Measurements from ENCODE around the gene SYT13.

SYT13 gene

GRCh38 chr11:45285930-45286632 lies at the start of gene SYT13:
SYT13 (minus strand) TSS chr11:45286341; CDS start chr11:45286207, 134 bp downstream.
- DNase-seq, result no peak

GRCh38 chr11:45335434-45335833 lies 49.3 kb upstream of the SYT13 start:
- DNase-seq, result no peak

GRCh38 chr11:45334836-45335235 lies 48.7 kb upstream of the SYT13 start:
- DNase-seq, result no peak

- no peak for DNase-seq
These were observed 48.3 kb upstream of the SYT13 start for GRCh38 chr11:45334410-45334809.

- no peak for DNase-seq
These were observed 47.1 kb upstream of the SYT13 start for GRCh38 chr11:45333001-45333971.

- DNase-seq, result no peak
These were observed 46.3 kb upstream of the SYT13 start for GRCh38 chr11:45332276-45332934.

GRCh38 chr11:45331839-45332238 lies 45.7 kb upstream of the SYT13 start:
- DNase-seq, result no peak

GRCh38 chr11:45328726-45329125 lies 42.6 kb upstream of the SYT13 start:
- no peak for DNase-seq

- no peak for DNase-seq
These were observed 38.3 kb upstream of the SYT13 start for GRCh38 chr11:45324459-45324858.

- no peak for DNase-seq
These were observed 37.6 kb upstream of the SYT13 start for GRCh38 chr11:45323601-45324249.

- DNase-seq, result no peak
These were observed 36.9 kb upstream of the SYT13 start for GRCh38 chr11:45322891-45323600.

GRCh38 chr11:45322111-45322705 lies 36.1 kb upstream of the SYT13 start:
- DNase-seq, result no peak

GRCh38 chr11:45321669-45322068 lies 35.5 kb upstream of the SYT13 start:
- no peak for DNase-seq

GRCh38 chr11:45321031-45321595 lies 35.0 kb upstream of the SYT13 start:
- no peak for DNase-seq

GRCh38 chr11:45320371-45320770 lies 34.2 kb upstream of the SYT13 start:
- no peak for DNase-seq

GRCh38 chr11:45319077-45319476 lies 32.9 kb upstream of the SYT13 start:
- DNase-seq, result no peak

- no peak for DNase-seq
These were observed 32.4 kb upstream of the SYT13 start for GRCh38 chr11:45318516-45318915.

GRCh38 chr11:45316258-45316657 lies 30.1 kb upstream of the SYT13 start:
- no peak for DNase-seq

- no peak for DNase-seq
These were observed 28.8 kb upstream of the SYT13 start for GRCh38 chr11:45314900-45315299.

GRCh38 chr11:45313171-45313865 lies 27.2 kb upstream of the SYT13 start:
- DNase-seq, result no peak
